Liver (tissue), 9 donors: ENCODE measurements around the gene SLC2A10. TPM values are rescaled to one million over a fixed set of nuclear protein-coding genes. Genes with fewer than 3 reads are reported as not detected.

ENCODE experiments used
- DNase-seq: peaks from one replicate; pipeline ENCODE4 v3.0.0-alpha.2; 2017; ENCODE audit warnings: low spot score
- H3K27ac ChIP-seq, 2 donors: one replicate each; pipeline ENCODE4 v1.7.0; 2013; ENCODE audit warnings: inconsistent platforms in 2 of 2, low read length in 2 of 2, control low read depth in 1 of 2, low read depth in 1 of 2, mild to moderate bottlenecking in 1 of 2
- H3K27me3 ChIP-seq, 4 donors: one replicate each; pipeline versions ENCODE4 v1.6.1 to v1.7.0; 2013; ENCODE audit warnings: low read length in 3 of 4, inconsistent platforms in 1 of 4, mild to moderate bottlenecking in 1 of 4, moderate library complexity in 1 of 4; ENCODE audit not compliant: control insufficient read depth in 4 of 4, insufficient read depth in 4 of 4
- H3K36me3 ChIP-seq, 4 donors: one replicate each; pipeline versions ENCODE4 v1.6.1 to v1.7.0; 2013; ENCODE audit warnings: low read length in 3 of 4, mild to moderate bottlenecking in 3 of 4, low read depth in 1 of 4, moderate library complexity in 1 of 4; ENCODE audit not compliant: control insufficient read depth in 4 of 4, insufficient read depth in 3 of 4
- H3K4me1 ChIP-seq, 4 donors: one replicate each; pipeline versions ENCODE4 v1.6.1 to v1.7.0; 2013; ENCODE audit warnings: low read length in 3 of 4, mild to moderate bottlenecking in 3 of 4, moderate library complexity in 1 of 4; ENCODE audit not compliant: control insufficient read depth in 4 of 4, insufficient read depth in 4 of 4
- H3K4me3 ChIP-seq, 3 donors: one replicate each; pipeline versions ENCODE4 v1.6.1 to v1.7.0; 2013; ENCODE audit warnings: low read length in 3 of 3, control low read depth in 1 of 3, low read depth in 1 of 3, mild to moderate bottlenecking in 1 of 3
- H3K9ac ChIP-seq, 2 donors: one replicate each; pipeline ENCODE4 v1.7.0; 2013; ENCODE audit warnings: low read length in 2 of 2, mild to moderate bottlenecking in 2 of 2, moderate library complexity in 2 of 2, control low read depth in 1 of 2, low read depth in 1 of 2
- H3K9me3 ChIP-seq, 4 donors: one replicate each; pipeline versions ENCODE4 v1.6.1 to v1.7.0; 2013; ENCODE audit warnings: low read length in 3 of 4; ENCODE audit not compliant: control insufficient read depth in 4 of 4
- EGR1 ChIP-seq, 2 donors: IDR thresholded peaks; 2 replicates each; pipeline ENCODE4 v1.6.1; 2016 to 2018; ENCODE audit warnings: antibody characterized with exemption in 2 of 2, low read depth in 2 of 2
- GABPA ChIP-seq, 2 donors: IDR thresholded peaks in 1 of 2; conservative IDR thresholded peaks in 1 of 2; 2 replicates each; pipeline ENCODE4 v1.6.1; 2016; ENCODE audit warnings: antibody characterized with exemption in 2 of 2, mild to moderate bottlenecking in 1 of 2, moderate library complexity in 1 of 2
- HNF4A ChIP-seq, 2 donors: conservative IDR thresholded peaks; 2 replicates each; pipeline ENCODE4 v1.6.1; 2016; ENCODE audit warnings: antibody characterized with exemption in 2 of 2, mild to moderate bottlenecking in 2 of 2
- JUND ChIP-seq, 2 donors: IDR thresholded peaks; 2 replicates each; pipeline ENCODE4 v1.6.1; 2016; ENCODE audit warnings: antibody characterized with exemption in 2 of 2
- NR2F2 ChIP-seq: IDR thresholded peaks from 2 replicates; pipeline ENCODE4 v1.6.1; 2016; ENCODE audit warnings: antibody characterized with exemption
- RAD21 ChIP-seq, 2 donors: IDR thresholded peaks; 2 replicates each; pipeline ENCODE4 v1.6.1; 2016; ENCODE audit warnings: antibody characterized with exemption in 2 of 2, mild to moderate bottlenecking in 2 of 2
- RXRA ChIP-seq, 2 donors: IDR thresholded peaks; 2 replicates each; pipeline ENCODE4 v1.6.1; 2017 to 2018; ENCODE audit warnings: antibody characterized with exemption in 2 of 2, mild to moderate bottlenecking in 1 of 2
- YY1 ChIP-seq: IDR thresholded peaks from 2 replicates; pipeline ENCODE4 v1.6.1; 2016; ENCODE audit warnings: antibody characterized with exemption, mild to moderate bottlenecking
- WGBS: extraction: QIAGEN DNeasy Blood & Tissue Kit; methylation state at CpG from one replicate; pipeline ENCODE4 v1.1.7; 2013; 5-methylcytosine and 5-hydroxymethylcytosine counted together
- polyA plus RNA-seq, 2 donors: library from polyadenylated mRNA; stranded (reverse) in 1 of 2; unstranded in 1 of 2; fragments of 200-250 nt in 1 of 2; fragments of >200 nt in 1 of 2; fragmentation: Nextera tagmentation in 1 of 2; extraction: Ambion mirVana in 1 of 2; gene quantifications; one replicate each; pipeline versions ENCODE4 v1.2.1 to v1.2.3, GENCODE V29; 2013 to 2015
- total RNA-seq, 2 donors: library from RNA; depleted of rRNA; stranded (reverse); fragments of >200 nt; gene quantifications; one replicate each; pipeline ENCODE4 v1.2.3, GENCODE V29; 2014
- TF ChIP-seq, protein P1 (sequence below): IDR thresholded peaks from 2 replicates; pipeline ENCODE4 v1.6.1; 2016; ENCODE audit warnings: antibody characterized with exemption
- TF ChIP-seq, protein P2 (sequence below): fragments of 150-350 bp; IDR thresholded peaks from 2 replicates; pipeline ENCODE4 v1.5.1; 2017; ENCODE audit warnings: improper control_type of control experiment, low read depth, low read length; ENCODE audit not compliant: missing input control
- TF ChIP-seq, protein P3 (sequence below): IDR thresholded peaks from 2 replicates; pipeline ENCODE4 v1.6.1; 2016; ENCODE audit warnings: antibody characterized with exemption
- TF ChIP-seq, protein P4 (sequence below): IDR thresholded peaks from 2 replicates; pipeline ENCODE4 v1.6.1; 2016; ENCODE audit warnings: antibody characterized with exemption
- donor health status: healthy.
- donor health status: healthy.
- donor health status: healthy.
- donor health status: healthy.
- donor health status: healthy.

Gene SLC2A10
- total and polyA plus RNA-seq, 4 donors = 8.0 to 79.7 (median 26.7) TPM

DNA sequence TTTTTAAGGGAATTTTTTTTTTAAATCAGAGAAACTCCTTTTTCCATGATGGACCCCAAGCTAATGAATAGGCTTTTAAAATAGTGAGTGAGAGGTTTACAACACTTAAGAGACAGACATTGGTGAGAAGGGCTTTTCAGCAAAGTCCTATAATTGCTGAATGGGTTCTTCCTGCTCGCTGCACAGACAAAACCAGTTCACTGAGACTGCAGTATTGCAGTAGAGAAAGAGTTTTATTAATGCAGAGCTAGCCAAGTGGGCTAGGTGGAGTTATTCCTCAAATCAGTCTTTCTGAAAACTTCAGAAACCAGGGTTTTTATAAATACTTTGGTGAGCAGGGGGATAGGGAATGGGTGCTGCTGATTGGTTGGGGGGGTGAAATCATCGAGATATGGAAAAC, 3.2 kb upstream of the SLC2A10 start:
- WGBS = 95% methylated on average over 2 of the region's 2 CpGs
- H3K27ac ChIP-seq = peak overlapping the region; percentile 83 to 96
- H3K9ac ChIP-seq = no peak overlapping the region
- TF ChIP-seq JUND (IDR thresholded peaks at IDR 0.05) (no peak), HNF4A (conservative IDR thresholded peaks at IDR 0.05) (no peak), YY1 (no peak), GABPA (IDR thresholded peaks at IDR 0.05 in 1 of 2, conservative IDR thresholded peaks at IDR 0.05 in 1 of 2) (no peak)
- DNase-seq = no peak
- no peaks in the 10 kb centered on the region for H3K27me3 ChIP-seq
- no peaks in the 10 kb centered on the region for H3K36me3 ChIP-seq
- H3K9me3 ChIP-seq = no peaks in the 10 kb centered on the region
- H3K4me3 ChIP-seq = no peak overlapping the region
- H3K4me1 ChIP-seq = peaks cover 8 to 51% (median 18%) of the 10 kb centered on the region in 4 donors

DNA sequence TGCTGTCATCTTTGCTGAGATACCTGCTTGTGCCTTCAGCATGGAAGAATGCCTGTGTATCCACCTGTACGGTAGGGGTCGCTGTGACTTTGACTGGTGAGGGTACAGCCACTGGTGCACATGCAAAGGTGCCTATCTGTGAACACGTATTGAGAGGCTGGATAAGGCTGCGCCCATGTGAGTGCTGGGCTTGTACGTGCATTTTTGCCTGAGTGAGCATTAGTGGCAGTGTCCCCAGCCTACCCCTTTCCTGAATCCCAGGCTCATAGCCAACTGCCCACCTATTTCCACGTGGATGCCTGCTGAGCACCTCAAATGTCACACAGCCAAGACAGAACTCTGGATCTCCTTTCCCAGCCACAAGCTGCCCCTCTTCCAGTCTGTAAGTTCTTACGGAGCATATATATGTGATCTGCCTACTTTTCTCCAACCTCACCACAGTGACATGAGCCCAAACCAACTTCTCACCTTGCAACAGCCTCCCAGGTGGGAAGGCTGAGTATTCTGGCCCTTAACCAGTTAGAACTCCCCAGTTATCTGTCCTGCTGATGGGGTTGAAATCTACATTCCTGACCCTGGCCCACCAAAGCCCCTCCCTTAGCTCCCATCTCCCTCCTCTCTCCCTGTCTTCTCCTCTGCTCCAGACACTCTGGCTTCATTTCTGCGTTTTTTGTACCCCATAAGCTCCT, 1.1 kb upstream of the SLC2A10 start:
- peaks cover 13 to 51% (median 34%) of the 10 kb centered on the region in 4 donors for H3K4me1 ChIP-seq
- H3K27ac ChIP-seq = peak overlapping the region in 1 of 2 donors; percentile 94
- no peak overlapping the region for H3K4me3 ChIP-seq
- no peaks in the 10 kb centered on the region for H3K36me3 ChIP-seq
- no peaks in the 10 kb centered on the region for H3K9me3 ChIP-seq
- H3K9ac ChIP-seq = no peak overlapping the region
- TF ChIP-seq, protein P1, sequence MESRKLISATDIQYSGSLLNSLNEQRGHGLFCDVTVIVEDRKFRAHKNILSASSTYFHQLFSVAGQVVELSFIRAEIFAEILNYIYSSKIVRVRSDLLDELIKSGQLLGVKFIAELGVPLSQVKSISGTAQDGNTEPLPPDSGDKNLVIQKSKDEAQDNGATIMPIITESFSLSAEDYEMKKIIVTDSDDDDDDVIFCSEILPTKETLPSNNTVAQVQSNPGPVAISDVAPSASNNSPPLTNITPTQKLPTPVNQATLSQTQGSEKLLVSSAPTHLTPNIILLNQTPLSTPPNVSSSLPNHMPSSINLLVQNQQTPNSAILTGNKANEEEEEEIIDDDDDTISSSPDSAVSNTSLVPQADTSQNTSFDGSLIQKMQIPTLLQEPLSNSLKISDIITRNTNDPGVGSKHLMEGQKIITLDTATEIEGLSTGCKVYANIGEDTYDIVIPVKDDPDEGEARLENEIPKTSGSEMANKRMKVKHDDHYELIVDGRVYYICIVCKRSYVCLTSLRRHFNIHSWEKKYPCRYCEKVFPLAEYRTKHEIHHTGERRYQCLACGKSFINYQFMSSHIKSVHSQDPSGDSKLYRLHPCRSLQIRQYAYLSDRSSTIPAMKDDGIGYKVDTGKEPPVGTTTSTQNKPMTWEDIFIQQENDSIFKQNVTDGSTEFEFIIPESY = no peak
- TF ChIP-seq, protein P2, sequence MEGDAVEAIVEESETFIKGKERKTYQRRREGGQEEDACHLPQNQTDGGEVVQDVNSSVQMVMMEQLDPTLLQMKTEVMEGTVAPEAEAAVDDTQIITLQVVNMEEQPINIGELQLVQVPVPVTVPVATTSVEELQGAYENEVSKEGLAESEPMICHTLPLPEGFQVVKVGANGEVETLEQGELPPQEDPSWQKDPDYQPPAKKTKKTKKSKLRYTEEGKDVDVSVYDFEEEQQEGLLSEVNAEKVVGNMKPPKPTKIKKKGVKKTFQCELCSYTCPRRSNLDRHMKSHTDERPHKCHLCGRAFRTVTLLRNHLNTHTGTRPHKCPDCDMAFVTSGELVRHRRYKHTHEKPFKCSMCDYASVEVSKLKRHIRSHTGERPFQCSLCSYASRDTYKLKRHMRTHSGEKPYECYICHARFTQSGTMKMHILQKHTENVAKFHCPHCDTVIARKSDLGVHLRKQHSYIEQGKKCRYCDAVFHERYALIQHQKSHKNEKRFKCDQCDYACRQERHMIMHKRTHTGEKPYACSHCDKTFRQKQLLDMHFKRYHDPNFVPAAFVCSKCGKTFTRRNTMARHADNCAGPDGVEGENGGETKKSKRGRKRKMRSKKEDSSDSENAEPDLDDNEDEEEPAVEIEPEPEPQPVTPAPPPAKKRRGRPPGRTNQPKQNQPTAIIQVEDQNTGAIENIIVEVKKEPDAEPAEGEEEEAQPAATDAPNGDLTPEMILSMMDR = no peak
- TF ChIP-seq HNF4A (conservative IDR thresholded peaks at IDR 0.05) (no peak), RXRA (IDR thresholded peaks at IDR 0.05) (no peak), JUND (IDR thresholded peaks at IDR 0.05) (no peak), YY1 (no peak)
- no peaks in the 10 kb centered on the region for H3K27me3 ChIP-seq
- WGBS = 72% methylated on average over 8 of the region's 8 CpGs
- peak; percentile 46 for DNase-seq

DNA sequence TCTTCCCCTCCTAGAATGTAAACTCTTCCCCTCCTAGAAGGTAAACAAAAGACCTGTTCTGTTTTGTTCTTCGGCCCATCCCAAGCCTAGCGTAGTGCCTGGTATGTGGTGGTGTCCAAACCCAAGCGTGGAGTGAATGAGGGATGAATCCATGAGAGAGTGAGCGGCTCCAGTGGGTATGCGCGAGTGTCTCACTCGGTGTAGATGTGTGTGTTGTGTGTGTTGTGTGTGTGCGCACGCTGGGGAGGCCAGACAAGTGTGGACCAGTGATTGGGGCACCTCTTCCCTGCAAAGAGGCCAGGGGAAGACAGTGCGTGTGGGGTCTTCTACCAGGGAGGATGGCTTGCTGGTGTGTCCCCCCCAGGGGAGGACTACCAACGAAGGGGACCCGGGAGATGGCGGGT, 392 bp upstream of the SLC2A10 start:
- DNase-seq = no peak
- Histone ChIP-seq H3K36me3 (no peaks in the 10 kb centered on the region), H3K9ac (peak overlapping the region in 1 of 2 donors; percentile 76), H3K27me3 (no peaks in the 10 kb centered on the region), H3K27ac (peak overlapping the region; percentile 89 to 94), H3K4me3 (peak overlapping the region in 1 of 3 donors; percentile 80), H3K9me3 (no peaks in the 10 kb centered on the region), H3K4me1 (peaks cover 15 to 54% (median 38%) of the 10 kb centered on the region in 4 donors)
- 59% methylated on average over 13 of the region's 13 CpGs for WGBS
- TF ChIP-seq NR2F2 = no peak
- no peak for TF ChIP-seq EGR1 (IDR thresholded peaks at IDR 0.05; ENCODE audit: low read depth in 2 of 2)
- TF ChIP-seq RAD21 (IDR thresholded peaks at IDR 0.05) = no peak
- TF ChIP-seq, protein P2 = no peak
- TF ChIP-seq, protein P3, sequence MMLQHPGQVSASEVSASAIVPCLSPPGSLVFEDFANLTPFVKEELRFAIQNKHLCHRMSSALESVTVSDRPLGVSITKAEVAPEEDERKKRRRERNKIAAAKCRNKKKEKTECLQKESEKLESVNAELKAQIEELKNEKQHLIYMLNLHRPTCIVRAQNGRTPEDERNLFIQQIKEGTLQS = no peak
- TF ChIP-seq, protein P4, sequence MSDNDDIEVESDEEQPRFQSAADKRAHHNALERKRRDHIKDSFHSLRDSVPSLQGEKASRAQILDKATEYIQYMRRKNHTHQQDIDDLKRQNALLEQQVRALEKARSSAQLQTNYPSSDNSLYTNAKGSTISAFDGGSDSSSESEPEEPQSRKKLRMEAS = no peak
